K562 (cell line): ENCODE data around the gene LAMA2. TPM values are rescaled to one million over a fixed set of nuclear protein-coding genes. Genes with fewer than 3 reads are reported as not detected.

Experiments used
- ATAC-seq: fragments of 200-7000 bp; cut with Tn5 transposase; 3 replicates; pipeline ENCODE4 v1.9.1; 2020; ENCODE audit warnings: moderate library complexity
- BruUV-seq: library from RNA; stranded (reverse); fragments of 400-500 nt; replicated peaks from 2 replicates; lab custom pipeline; 2021; lab: Mats Ljungman, UMichigan
- CTCF ChIA-PET: fragments of 300-600 bp; formaldehyde crosslinking; extraction: SDS; loops from one replicate; lab custom pipeline; 2021; ENCODE audit warnings: low intra/inter-chr PET ratio; lab: Yijun Ruan, JAX
- POLR2A ChIA-PET: fragments of 300-600, 350-650 bp; sonication (Branson Sonifier 250); formaldehyde crosslinking; extraction: SDS; loops from one replicate; lab custom pipeline; 2021; ENCODE audit warnings: antibody characterized with exemption, inconsistent platforms; lab: Yijun Ruan, JAX
- DNase-seq, 4 experiments: peaks; one replicate each; pipeline versions ENCODE4 v3.0.0 to v3.0.0-alpha.2; 2011 to 2018; ENCODE audit warnings: low spot score in 3 of 4, mixed read lengths in 3 of 4; ENCODE audit errors: extremely low read depth in 1 of 4
- FAIRE-seq: peaks from 2 replicates; lab custom pipeline; 2011; peaks lifted over from hg19 to GRCh38; lab: Jason Lieb, UNC
- H2AFZ ChIP-seq: 2 replicates; pipeline ENCODE4 v1.6.0; 2011; ENCODE audit warnings: low read depth, low read length, control low read depth, inconsistent platforms
- H3K27ac ChIP-seq: fragments of 200-600 bp; 3 replicates; pipeline ENCODE4 v1.8.0; 2011; ENCODE audit warnings: low read depth, mild to moderate bottlenecking, control low read depth, inconsistent platforms, low read length, moderate library complexity, mixed read lengths; ENCODE audit errors: extremely low read depth
- H3K27me3 ChIP-seq, 2 experiments: fragments of 300-600 bp in 1 of 2; 2 replicates in 1 of 2; 3 replicates in 1 of 2; pipeline versions ENCODE4 v1.6.0 to v1.8.0; 2011; ENCODE audit warnings: inconsistent platforms in 2 of 2, low read length in 2 of 2, mild to moderate bottlenecking in 1 of 2, mixed read lengths in 1 of 2, moderate library complexity in 1 of 2; ENCODE audit not compliant: control insufficient read depth in 2 of 2, insufficient read depth in 2 of 2
- H3K36me3 ChIP-seq: fragments of 300-600 bp; 3 replicates; pipeline ENCODE4 v1.8.0; 2011; ENCODE audit warnings: mild to moderate bottlenecking, low read length, inconsistent platforms; ENCODE audit not compliant: control insufficient read depth, insufficient read depth
- H3K4me1 ChIP-seq, 2 experiments: fragments of 200-600 bp in 1 of 2; replicated peaks in 1 of 2; 2 replicates in 1 of 2; 3 replicates in 1 of 2; pipeline versions ENCODE4 v1.5.1 to v1.8.0; 2011; ENCODE audit warnings: inconsistent platforms in 2 of 2, low read length in 2 of 2, mild to moderate bottlenecking in 1 of 2, mixed read lengths in 1 of 2, moderate library complexity in 1 of 2; ENCODE audit not compliant: control insufficient read depth in 2 of 2, insufficient read depth in 2 of 2
- H3K4me2 ChIP-seq: 2 replicates; pipeline ENCODE4 v1.6.1; 2011; ENCODE audit warnings: low read length, control low read depth, inconsistent platforms, mixed read lengths; ENCODE audit not compliant: insufficient read depth
- H3K4me3 ChIP-seq: fragments of 200-600 bp; sonication (generic), shearing (Covaris generic); 2 replicates; pipeline ENCODE4 v1.5.1; 2016; ENCODE audit warnings: control low read depth, inconsistent platforms
- H3K79me2 ChIP-seq: fragments of 200-600 bp; 3 replicates; pipeline ENCODE4 v1.8.0; 2011; ENCODE audit warnings: low read length, inconsistent platforms; ENCODE audit not compliant: control insufficient read depth, insufficient read depth
- H3K9ac ChIP-seq, 2 experiments: 2 replicates each; pipeline versions ENCODE4 v1.6.0 to v1.6.1; 2011; ENCODE audit warnings: low read depth in 2 of 2, low read length in 2 of 2, control low read depth in 1 of 2, inconsistent platforms in 1 of 2, mild to moderate bottlenecking in 1 of 2, mixed read lengths in 1 of 2; ENCODE audit not compliant: insufficient read depth in 1 of 2
- H3K9me1 ChIP-seq: one replicate; pipeline ENCODE4 v1.6.0; 2011; ENCODE audit warnings: inconsistent platforms, mild to moderate bottlenecking, low read length, moderate library complexity; ENCODE audit not compliant: control insufficient read depth, insufficient read depth
- H3K9me3 ChIP-seq: replicated peaks from 2 replicates; pipeline ENCODE4 v1.5.1; 2011; ENCODE audit warnings: low read depth, low read length, inconsistent platforms; ENCODE audit not compliant: control insufficient read depth, insufficient read depth
- H4K20me1 ChIP-seq: replicated peaks from 2 replicates; pipeline ENCODE4 v1.6.1; 2011; ENCODE audit warnings: low read length, inconsistent platforms, mixed read lengths; ENCODE audit not compliant: control insufficient read depth, insufficient read depth
- ARID1B ChIP-seq: fragments of 450-650 bp; IDR thresholded peaks from 2 replicates; pipeline ENCODE4 v1.6.1; 2016; ENCODE audit warnings: antibody characterized with exemption, mild to moderate bottlenecking, inconsistent platforms
- BCLAF1 ChIP-seq, 2 experiments: fragments of 450-650 bp in 1 of 2; IDR thresholded peaks; 2 replicates each; pipeline ENCODE4 v1.6.1; 2011 to 2017; ENCODE audit warnings: low read depth in 2 of 2, antibody characterized with exemption in 1 of 2, borderline replicate concordance in 1 of 2, low read length in 1 of 2, mild to moderate bottlenecking in 1 of 2, mixed read lengths in 1 of 2; ENCODE audit not compliant: control insufficient read depth in 1 of 2
- FOXJ2 ChIP-seq: fragments of 200-800 bp; sonication (Bioruptor generic); IDR thresholded peaks from 2 replicates; pipeline ENCODE4 v1.6.1; 2016; ENCODE audit warnings: missing genetic modification characterization, missing compliant biosample characterization
- HNRNPLL ChIP-seq: fragments of 200-400 bp; formaldehyde crosslinking; IDR thresholded peaks from 2 replicates; pipeline ENCODE4 v1.6.1; 2017; ENCODE audit warnings: low read length, low read depth, mild to moderate bottlenecking; ENCODE audit not compliant: poor library complexity, severe bottlenecking
- NFE2L1 ChIP-seq: fragments of 450-650 bp; IDR thresholded peaks from 2 replicates; pipeline ENCODE4 v1.6.1; 2016; ENCODE audit warnings: missing genetic modification characterization, low read depth, mild to moderate bottlenecking, missing compliant biosample characterization, moderate library complexity, borderline replicate concordance
- TEAD1 ChIP-seq, 2 experiments: fragments of 450-650 bp in 1 of 2; sonication (generic) in 1 of 2; formaldehyde crosslinking; IDR thresholded peaks; 2 replicates each; pipeline versions ENCODE4 v1.4.0 to v1.8.0; 2020 to 2022; ENCODE audit warnings: mild to moderate bottlenecking in 2 of 2, missing genetic modification reagents in 1 of 2
- XRCC3 ChIP-seq: fragments of 450-650 bp; IDR thresholded peaks from 2 replicates; pipeline ENCODE4 v1.6.1; 2017; ENCODE audit warnings: mild to moderate bottlenecking, moderate library complexity
- ZBTB49 ChIP-seq: sonication (generic); formaldehyde crosslinking; IDR thresholded peaks from 2 replicates; pipeline ENCODE4 v1.8.0; 2022; ENCODE audit warnings: missing genetic modification reagents, mild to moderate bottlenecking, borderline replicate concordance
- ZNF146 ChIP-seq: IDR thresholded peaks from one replicate; pipeline ENCODE4 v1.6.1; 2018; ENCODE audit warnings: missing compliant biosample characterization; ENCODE audit not compliant: unreplicated experiment
- ZNF23 ChIP-seq: fragments of 250-450 bp; sonication (Bioruptor Pico); IDR thresholded peaks from 2 replicates; pipeline ENCODE4 v1.4.0; 2020; ENCODE audit warnings: mild to moderate bottlenecking
- ZNF511 ChIP-seq: sonication (generic); formaldehyde crosslinking; IDR thresholded peaks from 2 replicates; pipeline ENCODE4 v1.8.0; 2022; ENCODE audit warnings: mild to moderate bottlenecking, missing genetic modification reagents
- ZNF518B ChIP-seq: fragments of 250-450 bp; sonication (Bioruptor Pico); IDR thresholded peaks from 2 replicates; pipeline ENCODE4 v1.5.0; 2021; ENCODE audit warnings: mild to moderate bottlenecking, moderate library complexity
- ZNF717 ChIP-seq: fragments of 250-450 bp; sonication (Bioruptor Pico); IDR thresholded peaks from 2 replicates; pipeline ENCODE4 v1.5.0; 2021
- WGBS: fragments of 100-300 bp; shearing (Covaris generic); methylation state at CpG from one replicate; pipeline ENCODE4 v1.1.6; 2016; ENCODE audit warnings: low coverage, mixed read lengths; ENCODE audit not compliant: insufficient coverage; ENCODE audit errors: missing lambda C conversion rate; 5-methylcytosine and 5-hydroxymethylcytosine counted together
- in situ Hi-C: fragments of 300-500 bp; cut with MboI; formaldehyde crosslinking; loops from 4 replicates; pipeline ENCODE4 v1.15.0; 2018; ENCODE audit warnings: inconsistent platforms, mixed read lengths
- intact Hi-C: fragments of 100-400 bp; cut with micrococcal nuclease; formaldehyde crosslinking; loops from 2 replicates; pipeline ENCODE4 v1.14.2; 2022
- polyA plus RNA-seq, 8 experiments: library from polyadenylated mRNA; depleted of rRNA in 4 of 8; stranded (reverse) in 5 of 8; unstranded in 3 of 8; fragments of >200 nt; fragmentation: Nextera tagmentation in 2 of 8; fragmentation: Illumina TruSeq in 1 of 8; extraction: Ambion mirVana in 2 of 8; extraction: Trizol in 1 of 8; gene quantifications; 2 replicates each; pipeline versions ENCODE4 v1.2.1 to v1.2.3, GENCODE V29; 2011 to 2014; ENCODE audit warnings: inconsistent platforms in 1 of 8, missing spikeins in 1 of 8
- total RNA-seq, 7 experiments: library from RNA; depleted of rRNA in 6 of 7; stranded (reverse); fragments of >200 nt in 6 of 7; fragmentation: Illumina TruSeq in 2 of 7; extraction: Trizol in 2 of 7; gene quantifications; 2 replicates each; pipeline versions ENCODE4 v1.2.1 to v1.2.3, GENCODE V29; 2011 to 2021; ENCODE audit warnings: low replicate concordance in 1 of 7

Gene LAMA2
- total and polyA plus RNA-seq, 9 of the 15 experiments (the other 6 are each of a cell fraction or from before 2014, with no cell fraction given), result 0.04 to 1.5 (median 0.36) TPM

GRCh38 chr6:129189266-129189665, 306.3 kb downstream of the LAMA2 start:
- Histone ChIP-seq H3K9me1 (no peaks in the 10 kb centered on the region), H3K79me2 (no peaks in the 10 kb centered on the region), H3K27ac (no peak overlapping the region), H3K4me3 (no peak overlapping the region), H3K27me3 (no peaks in the 10 kb centered on the region), H2AFZ (no peak overlapping the region), H3K36me3 (no peaks in the 10 kb centered on the region), H3K4me2 (no peak overlapping the region), H3K4me1 (no peaks in the 10 kb centered on the region), H3K9ac (no peak overlapping the region), H3K9me3 (no peaks in the 10 kb centered on the region), H4K20me1 (no peaks in the 10 kb centered on the region)
- FAIRE-seq (no peak), ATAC-seq (no peak), DNase-seq (no peak)
- intact Hi-C loops (no loop called here), in situ Hi-C loops (no loop called here)
- BruUV-seq, result no TSS peak
- ChIA-PET POLR2A (no interaction called here), CTCF (no interaction called here)
- 0% methylated on average over 1 of the region's 1 CpG for WGBS
- TF ChIP-seq ARID1B (no peak), ZNF717 (CRISPR knock-in tag) (no peak), BCLAF1 (IDR thresholded peaks at IDR 0.05; ENCODE audit: borderline replicate concordance in 1 of 2, control insufficient read depth in 1 of 2, low read depth in 2 of 2, low read length in 1 of 2) (no peak), ZNF146 (CRISPR knock-in tag) (no peak), XRCC3 (no peak), NFE2L1 (tag) (no peak), ZNF23 (CRISPR knock-in tag) (no peak), ZBTB49 (CRISPR knock-in tag) (no peak), FOXJ2 (tag) (no peak), ZNF511 (no peak), TEAD1 (CRISPR knock-in tag; IDR thresholded peaks at IDR 0.05) (no peak), HNRNPLL (no peak), ZNF518B (CRISPR knock-in tag) (no peak)
